ENCODE data around the gene H6PD.

The H6PD gene

DNA sequence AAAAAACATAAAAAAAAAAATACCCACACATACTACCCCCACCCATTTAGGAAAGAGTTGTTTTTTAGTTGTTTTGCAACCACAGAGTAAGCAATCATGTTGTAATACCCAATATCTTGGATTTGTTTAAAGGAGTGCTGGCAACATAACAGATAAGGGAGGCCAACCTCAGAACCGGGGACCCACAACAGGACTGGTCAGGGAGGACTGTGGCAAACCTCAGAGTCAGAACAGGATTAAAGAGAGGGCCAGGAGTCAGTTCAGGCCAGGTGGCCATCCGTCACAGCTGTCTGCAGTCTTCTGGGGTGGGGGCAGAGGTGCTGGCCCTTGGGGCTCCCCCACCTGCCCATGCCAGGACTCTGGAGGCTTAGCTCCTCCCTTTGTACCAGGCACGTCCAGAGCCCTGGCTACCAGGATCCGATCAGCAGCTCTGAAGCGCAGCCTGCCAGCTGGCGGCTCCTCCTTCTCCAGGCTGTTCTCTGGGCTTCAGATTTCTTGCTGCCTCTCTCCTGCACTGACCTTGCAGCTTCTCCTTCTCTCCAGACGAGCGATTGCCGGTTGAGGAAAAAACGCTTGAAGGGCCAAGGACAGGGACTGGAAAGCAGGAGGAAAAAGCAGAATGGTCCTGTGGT is 7.9 kb downstream of the H6PD start:
- no peak for DNase-seq

DNA sequence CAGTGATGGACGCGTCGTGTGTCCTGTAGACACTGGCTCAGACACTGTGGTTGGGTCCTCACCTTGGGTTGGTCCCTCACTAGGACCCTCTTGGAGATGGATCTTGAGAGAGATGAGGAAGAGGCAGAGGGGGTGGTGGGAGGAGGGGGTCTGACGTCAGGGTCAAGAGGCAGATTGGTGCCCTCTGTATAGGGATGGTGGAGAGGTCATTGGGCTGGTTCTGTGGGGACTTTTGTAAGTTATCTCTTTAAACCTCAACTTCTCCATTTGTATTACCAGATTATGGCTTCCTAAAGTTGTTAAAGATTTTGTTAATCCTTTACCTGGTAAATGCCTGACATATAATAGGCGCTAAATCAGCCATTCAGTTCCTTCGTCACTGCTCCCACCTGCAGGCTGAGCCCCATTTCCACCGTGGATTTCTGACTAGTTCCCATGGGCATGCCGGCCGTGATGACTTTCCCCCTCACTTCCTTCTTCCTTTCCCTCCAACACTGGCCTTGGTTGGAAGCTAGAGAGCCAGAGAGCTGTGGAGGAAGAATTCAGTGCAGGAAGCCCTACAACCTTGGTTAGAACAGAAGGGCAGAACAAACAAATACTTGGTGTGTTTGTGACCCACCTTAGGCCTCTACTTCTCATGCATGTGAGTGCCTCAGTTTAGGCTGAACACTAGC is 8.6 kb downstream of the H6PD start:
- no peak for DNase-seq

DNA sequence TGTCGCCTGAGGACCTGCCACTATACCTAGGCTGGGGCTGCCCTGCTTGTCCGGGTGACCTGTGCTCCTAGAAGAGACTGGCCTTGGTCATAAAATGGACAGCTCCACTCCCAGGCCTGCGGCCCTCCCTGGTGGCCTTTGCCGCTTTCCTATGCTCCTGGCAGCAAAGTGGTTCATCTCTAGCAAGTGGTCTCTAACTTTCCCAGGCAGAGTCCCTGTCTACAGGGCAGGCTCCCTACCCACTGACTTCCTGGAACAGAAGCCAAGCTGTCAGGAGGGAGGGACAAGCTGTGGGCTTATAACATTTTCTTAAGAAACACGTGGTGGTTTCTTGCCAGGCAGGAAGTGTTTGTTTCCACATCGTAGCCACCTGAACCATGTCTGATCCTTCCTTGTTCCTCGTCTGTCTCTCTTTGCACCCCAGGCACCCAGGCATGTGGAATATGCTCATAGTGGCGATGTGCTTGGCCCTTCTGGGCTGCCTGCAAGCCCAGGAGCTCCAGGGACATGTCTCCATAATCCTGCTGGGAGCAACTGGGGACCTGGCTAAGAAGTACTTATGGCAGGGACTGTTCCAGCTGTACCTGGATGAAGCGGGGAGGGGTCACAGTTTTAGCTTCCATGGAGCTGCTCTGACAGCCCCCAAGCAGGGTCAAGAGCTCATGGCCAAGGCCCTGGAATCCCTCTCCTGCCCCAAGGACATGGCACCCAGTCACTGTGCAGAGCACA is 10.1 kb downstream of the H6PD start:
- DNase-seq: no peak

DNA sequence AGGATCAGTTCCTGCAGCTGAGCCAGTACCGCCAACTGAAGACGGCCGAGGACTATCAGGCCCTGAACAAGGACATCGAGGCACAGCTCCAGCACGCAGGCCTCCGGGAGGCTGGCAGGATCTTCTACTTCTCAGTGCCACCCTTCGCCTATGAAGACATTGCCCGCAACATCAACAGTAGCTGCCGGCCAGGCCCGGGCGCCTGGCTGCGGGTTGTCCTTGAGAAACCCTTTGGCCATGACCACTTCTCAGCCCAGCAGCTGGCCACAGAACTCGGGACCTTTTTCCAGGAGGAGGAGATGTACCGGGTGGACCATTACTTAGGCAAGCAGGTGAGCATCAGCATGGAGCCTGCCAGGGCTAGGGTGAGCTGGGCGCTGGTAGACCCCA is 10.7 kb downstream of the H6PD start:
- DNase-seq: no peak

DNA sequence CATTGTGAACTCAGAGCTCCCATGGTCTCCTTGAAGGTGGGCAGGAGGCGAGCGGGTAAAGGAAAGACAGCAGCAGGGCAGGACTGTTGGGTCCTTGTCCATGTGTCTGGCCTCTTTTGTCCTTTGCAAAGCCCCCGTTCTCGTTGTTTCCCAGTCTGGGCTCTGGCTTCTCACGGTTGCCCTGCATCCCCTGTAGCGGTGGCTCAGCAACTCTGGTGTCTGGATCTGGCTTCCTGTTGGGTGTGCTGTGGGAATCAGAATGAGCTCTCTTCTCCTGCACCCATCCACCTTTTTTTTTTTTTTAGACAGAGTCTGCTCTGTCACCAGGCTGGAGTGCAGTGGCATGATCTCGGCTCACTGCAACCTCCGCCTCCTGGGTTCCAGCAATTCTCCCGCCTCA is 11.1 kb downstream of the H6PD start:
- no peak for DNase-seq

DNA sequence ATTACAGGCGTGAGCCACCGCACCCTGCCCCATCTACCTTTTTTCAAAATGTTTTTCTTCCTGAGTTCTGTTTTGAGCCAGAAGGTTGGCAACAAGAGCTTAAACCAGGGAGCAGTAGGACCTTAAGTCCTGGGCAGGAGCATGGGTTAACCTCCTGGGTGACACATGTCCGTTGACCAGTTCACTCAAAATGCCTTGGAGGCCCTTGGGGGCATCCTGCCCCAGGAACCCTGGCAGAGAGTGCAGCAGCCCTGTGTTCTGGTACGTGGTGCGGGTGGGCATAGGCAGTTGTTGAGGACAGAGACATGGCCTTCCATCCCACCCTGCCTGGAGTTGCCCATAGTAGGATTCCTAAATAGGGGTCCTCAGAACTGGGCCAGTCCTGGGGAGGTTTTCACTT is 11.6 kb downstream of the H6PD start:
- no peak for DNase-seq

DNA sequence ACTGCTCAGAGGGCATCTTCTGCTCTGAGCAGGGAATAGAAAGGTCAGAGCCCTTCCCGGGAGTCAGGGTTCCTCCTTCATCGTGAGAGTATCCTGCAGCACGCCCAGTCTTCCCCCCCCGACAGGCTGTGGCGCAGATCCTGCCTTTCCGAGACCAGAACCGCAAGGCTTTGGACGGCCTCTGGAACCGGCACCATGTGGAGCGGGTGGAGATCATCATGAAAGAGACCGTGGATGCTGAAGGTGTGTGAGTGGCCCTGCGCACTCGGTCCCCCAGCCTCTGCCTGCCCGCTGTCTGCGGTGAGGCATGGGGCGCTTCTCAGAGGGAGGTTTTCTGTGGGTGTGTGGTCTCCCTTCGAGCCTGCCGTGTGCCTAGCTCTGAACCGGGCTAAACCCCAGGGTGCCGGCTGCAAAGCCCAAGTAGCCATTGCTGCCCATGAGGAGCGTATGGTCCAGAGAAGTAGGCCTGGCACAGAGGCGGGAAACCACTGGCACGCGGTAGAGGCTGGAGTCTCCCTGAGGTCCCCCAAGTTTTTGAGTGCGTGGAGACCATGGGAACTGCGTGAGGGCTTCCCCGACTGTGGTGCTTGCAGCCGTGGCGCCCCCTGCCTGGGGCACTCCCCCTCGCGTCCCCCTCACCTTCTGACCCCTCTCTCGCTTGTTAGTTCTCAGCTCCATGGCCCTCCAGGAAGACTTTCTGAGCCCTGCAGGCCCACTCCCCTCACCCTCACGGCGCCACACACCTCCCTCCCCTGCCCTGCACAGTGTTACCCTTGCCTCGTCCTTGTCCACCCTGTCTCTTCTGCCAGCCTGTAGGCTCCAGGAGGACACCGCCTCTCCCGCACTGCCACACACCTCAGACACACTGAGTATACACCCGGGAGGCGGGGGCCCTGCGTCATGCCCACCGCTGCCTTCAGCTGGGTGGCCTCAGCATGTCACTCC is 12.5 kb downstream of the H6PD start:
- DNase-seq: no peak

DNA sequence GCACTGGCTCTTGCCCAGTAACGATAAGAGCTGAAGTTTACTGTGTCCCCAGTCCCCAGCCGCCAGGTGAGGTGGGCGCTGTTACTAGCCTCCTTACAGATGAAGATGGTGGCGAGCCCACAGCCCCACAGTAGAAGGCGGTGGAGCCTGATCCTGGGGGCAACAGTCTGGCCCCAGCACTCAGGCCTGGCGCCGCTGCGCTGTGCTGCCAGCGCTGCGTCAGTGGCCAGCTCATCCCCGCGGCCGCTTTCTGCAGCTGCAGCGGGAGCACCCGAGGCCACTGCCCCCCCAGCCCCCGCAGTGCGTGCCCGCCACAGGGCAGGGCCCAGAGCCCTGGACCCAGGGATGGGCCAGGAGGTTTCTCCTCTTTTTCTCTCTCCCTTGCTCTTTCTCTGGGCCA is 13.3 kb downstream of the H6PD start:
- no peak for DNase-seq

DNA sequence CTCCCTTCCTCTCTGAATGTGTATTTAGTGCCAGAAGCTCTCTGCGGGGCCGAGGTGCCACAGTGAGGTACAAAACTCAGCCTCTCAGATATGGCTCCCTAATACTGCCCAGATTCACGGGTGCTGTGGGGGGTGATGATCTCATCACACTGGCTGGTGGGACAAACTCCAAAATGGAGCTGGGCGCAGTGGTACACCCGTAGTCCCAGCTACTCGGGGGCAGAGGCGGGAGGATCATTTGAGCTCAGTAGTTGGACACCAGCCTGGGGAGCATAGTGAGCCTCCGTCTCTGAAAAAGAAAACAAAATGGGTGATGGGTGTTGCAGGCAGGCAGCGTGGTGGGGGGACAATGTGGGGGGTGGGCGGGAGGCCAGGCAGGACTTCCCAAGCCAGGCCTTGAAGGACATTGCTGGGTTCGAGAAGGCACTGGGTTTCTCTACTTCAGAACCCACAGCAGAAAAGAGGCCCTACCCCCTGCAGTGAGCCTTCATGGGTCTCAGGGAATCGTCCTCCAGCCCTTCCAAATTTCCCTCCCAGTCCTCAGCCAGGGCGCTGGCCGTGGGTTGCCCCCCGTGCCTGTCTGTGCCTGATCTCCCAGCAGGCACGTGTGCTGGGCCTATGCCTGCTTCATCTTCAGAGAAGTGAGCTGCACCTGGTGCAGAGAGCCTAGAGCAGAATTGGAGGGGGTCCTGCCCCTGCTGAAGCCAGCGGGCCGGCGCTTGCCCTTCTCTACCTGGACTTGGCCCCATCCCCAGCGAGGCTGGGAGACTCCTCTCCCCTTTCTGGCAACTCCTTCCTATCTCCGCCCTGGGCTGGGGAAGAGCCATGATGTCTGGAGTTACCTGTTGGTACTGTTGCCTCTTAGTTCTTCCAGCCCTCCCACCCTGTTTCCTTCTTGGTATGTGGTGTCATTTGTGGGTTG is 14.0 kb downstream of the H6PD start:
- no peak for DNase-seq

DNA sequence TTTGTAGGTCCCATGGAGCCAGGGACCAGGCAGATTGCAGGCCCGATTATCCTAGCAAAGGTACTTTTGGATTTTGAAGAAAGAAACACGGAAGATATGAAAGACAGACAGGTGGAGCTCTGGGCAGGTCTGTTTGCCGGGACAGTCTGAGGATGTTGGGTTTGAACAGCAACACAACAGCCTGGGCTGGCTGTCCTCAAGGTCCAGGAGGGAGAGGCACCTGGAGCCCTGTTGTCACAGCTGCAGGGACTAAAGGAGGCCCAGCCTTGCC is 14.6 kb downstream of the H6PD start:
- DNase-seq: no peak

DNA sequence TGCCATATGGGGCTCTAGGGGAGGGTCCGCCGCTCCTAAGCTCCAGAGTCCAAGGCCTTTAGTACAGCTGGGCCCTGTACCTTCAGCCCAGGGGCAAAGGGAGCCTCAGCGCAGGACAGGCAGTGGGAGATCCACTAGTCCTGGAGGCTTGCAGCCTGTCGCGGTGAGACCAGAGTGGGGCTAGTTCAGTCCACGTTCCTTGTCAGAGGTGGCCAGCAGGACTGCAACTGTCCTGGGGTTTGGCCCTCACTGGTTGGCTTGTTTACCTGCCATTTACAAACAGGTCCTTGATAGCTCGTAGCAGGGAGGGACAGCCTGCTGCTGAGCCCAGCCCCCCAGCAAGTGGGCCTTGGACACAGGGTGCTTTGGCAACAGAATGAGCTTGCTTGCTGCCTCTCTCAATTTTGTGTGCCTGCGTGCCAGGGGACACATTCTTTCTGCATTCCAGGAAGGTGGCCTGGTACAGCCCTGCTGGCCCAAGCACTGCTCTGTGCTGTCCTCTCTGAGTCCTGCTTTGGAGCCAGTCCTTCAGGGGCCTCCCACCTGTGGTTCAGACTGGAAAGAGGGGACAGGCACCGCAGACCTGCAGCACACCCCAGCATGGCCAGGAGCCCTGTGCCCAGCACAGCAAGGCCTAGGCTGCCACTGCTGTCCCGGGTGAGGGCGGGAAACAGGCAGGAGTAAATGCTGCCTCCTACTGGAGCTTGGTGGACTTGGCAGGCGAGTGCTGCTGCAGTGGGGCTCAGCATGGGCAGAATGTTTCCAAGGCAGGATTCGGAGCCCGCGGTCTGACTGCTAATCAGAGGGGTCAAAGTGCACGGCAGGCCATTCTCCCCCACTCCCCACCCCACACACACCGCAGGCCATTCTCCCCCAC is 15.2 kb downstream of the H6PD start:
- no peak for DNase-seq

DNA sequence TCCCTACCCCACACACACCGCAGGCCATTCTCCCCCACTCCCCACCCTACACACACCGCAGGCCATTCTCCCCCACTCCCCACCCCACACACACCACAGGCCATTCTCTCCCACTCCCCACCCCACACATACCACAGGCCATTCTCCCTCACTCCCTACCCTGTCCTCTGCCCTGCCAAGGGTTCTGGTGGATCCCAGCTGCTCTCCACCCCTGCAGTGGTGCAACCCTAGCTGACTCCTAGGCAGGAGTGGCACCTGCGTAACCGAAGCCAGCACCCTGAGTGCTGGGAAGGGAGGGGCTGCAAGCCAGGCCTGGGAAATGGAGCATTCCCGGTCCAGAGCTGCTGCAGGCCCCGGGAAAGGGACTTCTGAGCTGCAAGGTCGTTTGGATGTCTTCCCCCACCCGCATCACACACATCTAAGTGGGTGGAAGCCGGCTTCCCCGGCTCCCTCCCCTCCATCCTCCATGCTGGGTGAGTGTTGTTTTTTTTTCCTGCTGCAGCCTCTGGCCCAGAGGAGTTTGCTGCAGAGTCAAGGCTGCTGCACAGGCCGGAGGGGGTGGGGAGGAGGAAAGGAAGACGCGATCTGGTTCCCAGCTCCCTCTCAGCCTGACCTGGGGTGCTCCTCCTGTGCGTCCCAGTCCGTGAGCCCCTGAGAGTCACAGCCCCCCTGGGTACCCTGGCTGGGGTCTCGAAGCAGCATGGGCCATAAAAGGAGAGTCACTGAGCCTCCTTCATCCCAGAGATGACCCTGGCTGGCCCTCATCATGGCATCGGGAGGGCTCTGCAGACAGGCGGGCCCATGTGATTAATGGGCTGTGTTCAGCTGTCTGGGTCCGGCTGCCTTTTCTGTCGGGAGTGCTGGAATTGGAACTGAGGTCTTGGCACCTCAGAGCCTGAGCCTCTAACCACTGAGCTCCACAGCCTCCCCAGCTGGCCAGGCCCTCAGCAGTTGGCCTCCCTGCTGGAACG is 16.1 kb downstream of the H6PD start:
- no peak for DNase-seq

DNA sequence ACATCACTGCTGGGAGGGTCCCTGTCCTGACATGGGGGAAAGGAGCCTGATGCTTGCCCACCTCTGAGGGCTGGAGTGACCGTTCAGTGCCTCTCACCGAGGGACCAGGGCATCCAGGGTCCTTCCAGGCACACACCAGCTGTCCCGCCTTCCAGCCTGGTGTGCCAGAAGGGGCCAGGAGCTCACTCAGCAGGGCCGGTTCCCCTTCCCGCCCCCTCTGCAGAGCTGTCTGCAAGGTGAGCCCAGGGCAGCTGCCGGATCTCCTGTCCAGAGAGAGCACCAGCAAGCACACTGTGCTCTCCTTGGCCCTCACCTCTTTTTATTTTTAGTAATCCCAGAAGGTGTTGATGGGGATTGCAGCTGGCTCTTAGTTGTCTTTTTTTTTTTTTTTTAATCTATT is 16.9 kb downstream of the H6PD start:
- no peak for DNase-seq

DNA sequence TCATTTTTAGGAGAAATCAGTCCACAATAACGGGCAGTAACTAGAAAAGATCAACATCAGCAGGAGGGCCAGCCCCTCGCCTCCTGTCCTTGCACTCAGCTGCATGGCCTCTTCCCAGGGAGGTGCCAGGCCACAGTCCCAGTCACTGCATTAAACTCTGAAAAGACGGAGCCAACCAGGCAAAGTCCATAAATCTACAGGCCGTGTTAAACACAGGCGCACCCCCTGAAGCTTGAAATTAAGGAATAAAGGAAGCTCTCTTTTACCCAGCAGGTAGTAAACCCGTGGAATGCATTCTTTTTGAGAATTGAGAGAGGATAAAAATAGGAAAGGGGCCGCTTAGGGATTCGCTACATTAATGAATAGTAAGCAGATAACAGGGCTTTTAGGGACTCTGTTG is 18.4 kb downstream of the H6PD start:
- no peak for DNase-seq

DNA sequence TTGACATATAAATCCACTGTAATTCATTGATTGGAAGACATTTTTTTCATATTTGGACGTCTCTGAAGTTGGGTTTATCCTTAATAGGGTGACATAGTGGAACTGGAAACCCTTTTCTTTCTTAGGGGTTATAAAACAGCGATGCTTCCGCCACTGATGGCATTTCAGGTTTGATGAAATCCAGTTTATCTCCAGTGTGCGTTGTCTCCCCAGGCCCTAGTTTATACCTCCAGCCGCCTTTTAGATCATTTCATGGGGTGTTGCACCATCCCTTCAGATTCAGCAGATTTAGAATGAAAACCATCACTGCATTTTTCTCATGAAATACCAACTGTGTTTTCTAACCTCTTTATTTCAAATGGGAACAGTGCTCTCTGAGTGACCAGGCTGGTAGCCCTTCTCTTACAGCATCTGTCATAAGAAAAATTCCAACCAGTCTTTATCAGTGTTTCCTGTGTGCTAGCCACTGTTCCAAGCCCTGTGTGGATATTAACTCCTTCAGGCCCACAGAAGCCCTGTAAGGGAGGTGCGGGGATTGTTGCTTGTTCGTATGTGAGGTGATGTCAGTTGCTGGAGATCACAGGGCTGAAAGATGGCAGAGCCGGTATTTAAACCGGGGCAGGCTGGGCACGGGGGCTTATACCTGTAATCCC is 19.0 kb downstream of the H6PD start:
- no peak for DNase-seq

DNA sequence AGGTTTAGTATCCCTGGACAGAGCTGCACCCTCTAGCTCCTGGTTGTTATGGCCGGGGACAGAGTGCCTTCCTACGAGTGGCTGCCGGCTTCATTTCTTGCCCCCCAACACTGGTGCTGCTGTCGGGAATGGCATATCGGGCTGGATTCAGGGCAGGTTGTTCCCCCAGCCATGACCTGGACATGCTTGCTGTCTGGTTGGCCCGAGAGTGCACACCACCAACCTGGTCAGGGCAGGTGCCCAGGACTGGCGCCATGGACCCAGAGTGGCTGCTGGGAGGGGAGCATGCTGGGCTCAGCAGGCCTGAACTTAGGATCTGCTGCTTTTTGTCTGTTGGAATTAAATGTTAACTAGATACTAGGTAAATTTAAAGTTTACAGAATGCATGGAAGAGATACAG is 21.8 kb downstream of the H6PD start:
- DNase-seq: no peak

DNA sequence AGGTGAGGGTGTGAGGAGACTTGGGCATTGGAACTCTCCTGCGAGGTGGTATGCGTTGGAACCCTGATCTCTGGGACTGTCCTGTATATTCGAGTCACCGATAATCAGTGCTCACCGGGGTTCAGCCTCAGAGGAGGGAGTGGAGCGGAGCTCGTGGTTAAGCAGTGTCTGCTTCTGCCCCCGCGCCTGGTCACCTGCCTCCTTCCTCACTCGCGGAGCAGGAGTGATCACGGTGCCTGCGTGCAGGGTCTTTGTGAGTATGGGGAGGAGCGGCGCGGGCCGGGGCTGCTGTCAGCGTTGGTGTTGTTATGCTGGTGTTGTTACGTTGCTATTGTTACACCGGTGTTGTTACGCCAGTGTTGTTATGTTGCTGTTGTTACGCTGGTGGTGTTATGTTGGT is 23.3 kb downstream of the H6PD start:
- DNase-seq: no peak

DNA sequence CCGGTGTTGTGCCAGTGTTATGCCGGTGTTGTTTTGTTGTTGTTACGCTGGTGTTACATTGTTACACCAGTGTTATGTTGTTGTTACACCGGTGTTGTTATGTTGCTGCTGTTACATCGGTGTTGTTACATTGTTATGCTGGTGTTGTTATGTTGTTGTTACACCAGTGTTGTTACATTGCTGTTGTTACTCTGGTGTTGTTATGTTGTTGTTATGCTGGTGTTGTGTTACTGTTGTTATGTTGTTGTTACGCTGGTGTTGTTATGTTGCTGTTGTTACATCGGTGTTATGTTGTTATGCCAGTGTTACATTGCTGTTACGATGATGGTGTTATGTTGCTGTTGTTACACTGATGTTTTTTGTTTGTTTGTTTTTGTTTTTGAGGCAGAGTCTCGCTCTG is 24.1 kb downstream of the H6PD start:
- DNase-seq: no peak

DNA sequence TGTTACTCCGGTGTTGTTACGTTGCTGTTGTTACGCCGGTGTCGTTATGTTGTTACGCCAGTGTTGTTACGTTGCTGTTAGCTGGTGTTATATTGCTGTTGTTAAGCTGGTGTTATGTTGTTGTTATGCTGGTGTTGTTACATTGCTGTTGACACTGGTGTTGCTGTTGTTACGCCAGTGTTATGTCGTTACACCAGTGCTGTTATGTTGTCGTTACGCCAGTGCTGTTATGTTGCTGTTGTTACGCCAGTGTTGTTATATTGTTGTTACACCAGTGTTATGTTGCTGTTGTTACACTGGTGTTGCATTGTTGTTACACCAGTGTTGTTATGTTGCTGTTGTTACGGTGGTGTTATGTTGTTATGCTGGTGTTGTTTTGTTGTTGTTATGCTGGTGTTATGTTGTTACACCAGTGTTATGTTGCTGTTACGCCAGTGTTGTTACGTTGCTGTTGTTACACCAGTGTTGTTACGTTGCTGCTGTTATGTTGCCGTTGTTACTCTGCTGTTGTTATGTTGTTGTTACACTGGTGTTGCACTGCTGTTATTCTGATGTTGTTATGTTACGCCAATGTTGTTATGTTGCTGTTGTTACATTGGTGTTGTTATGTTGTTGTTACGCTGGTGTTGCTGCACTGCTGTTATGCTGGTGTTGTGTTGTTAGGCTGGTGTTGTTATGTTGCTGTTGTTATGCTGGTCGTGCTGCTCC is 25.6 kb downstream of the H6PD start:
- no peak for DNase-seq
